Neural cell (in vitro differentiated cells): ENCODE measurements around the gene QPRT.

Source experiments
- EZH2 ChIP-seq: fragments of 200-600, 300-800 bp; shearing (Covaris generic), sonication (generic); IDR thresholded peaks from 2 replicates; pipeline ENCODE4 v1.6.1; 2014; ENCODE audit warnings: antibody characterized with exemption, low read length, borderline replicate concordance, mild to moderate bottlenecking; ENCODE audit not compliant: insufficient read depth, poor library complexity, severe bottlenecking
- MXI1 ChIP-seq: fragments of 450-650 bp; conservative IDR thresholded peaks from 2 replicates; pipeline ENCODE4 v1.6.1; 2014; ENCODE audit warnings: antibody characterized with exemption, mild to moderate bottlenecking; ENCODE audit not compliant: poor library complexity, severe bottlenecking
- POLR2AphosphoS5 ChIP-seq: IDR thresholded peaks from 2 replicates; pipeline ENCODE4 v1.6.1; 2012
- RAD21 ChIP-seq: fragments of 450-650 bp; conservative IDR thresholded peaks from 2 replicates; pipeline ENCODE4 v1.6.1; 2014; ENCODE audit warnings: antibody characterized with exemption, mild to moderate bottlenecking, moderate library complexity
- TAF1 ChIP-seq: IDR thresholded peaks from 2 replicates; pipeline ENCODE4 v1.6.1; 2012; ENCODE audit warnings: low read depth
- TF ChIP-seq, protein P1 (sequence below): fragments of 450-650 bp; IDR thresholded peaks from 2 replicates; pipeline ENCODE4 v1.5.1; 2014; ENCODE audit warnings: antibody characterized with exemption, mild to moderate bottlenecking, moderate library complexity; ENCODE audit not compliant: poor library complexity, severe bottlenecking

DNA sequence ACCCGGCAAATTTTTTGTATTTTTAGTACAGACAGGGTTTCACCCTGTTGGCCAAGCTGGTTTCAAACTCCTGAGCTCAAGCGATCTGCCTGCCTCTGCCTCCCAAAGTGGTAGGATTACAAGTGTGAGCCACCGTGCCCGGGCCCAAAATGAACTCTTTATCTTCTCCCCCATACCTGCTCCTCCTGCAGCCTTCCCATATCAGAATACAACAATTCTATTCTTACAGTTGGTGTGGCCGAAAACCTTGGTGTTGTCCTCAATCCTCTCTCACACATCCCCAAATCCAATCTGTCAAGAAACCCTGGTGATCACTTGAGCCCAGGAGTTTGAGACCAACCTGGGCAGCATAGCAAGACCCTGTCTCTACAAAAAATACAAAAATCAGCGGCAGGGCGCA is 35.4 kb upstream of the QPRT start:
- no peak for TF ChIP-seq POLR2AphosphoS5
- TF ChIP-seq RAD21, result no peak
- no peak for TF ChIP-seq MXI1
- TF ChIP-seq EZH2, result no peak
- TF ChIP-seq, protein P1, sequence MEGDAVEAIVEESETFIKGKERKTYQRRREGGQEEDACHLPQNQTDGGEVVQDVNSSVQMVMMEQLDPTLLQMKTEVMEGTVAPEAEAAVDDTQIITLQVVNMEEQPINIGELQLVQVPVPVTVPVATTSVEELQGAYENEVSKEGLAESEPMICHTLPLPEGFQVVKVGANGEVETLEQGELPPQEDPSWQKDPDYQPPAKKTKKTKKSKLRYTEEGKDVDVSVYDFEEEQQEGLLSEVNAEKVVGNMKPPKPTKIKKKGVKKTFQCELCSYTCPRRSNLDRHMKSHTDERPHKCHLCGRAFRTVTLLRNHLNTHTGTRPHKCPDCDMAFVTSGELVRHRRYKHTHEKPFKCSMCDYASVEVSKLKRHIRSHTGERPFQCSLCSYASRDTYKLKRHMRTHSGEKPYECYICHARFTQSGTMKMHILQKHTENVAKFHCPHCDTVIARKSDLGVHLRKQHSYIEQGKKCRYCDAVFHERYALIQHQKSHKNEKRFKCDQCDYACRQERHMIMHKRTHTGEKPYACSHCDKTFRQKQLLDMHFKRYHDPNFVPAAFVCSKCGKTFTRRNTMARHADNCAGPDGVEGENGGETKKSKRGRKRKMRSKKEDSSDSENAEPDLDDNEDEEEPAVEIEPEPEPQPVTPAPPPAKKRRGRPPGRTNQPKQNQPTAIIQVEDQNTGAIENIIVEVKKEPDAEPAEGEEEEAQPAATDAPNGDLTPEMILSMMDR, result no peak
- no peak for TF ChIP-seq TAF1
